IMR-90 (cell line): ENCODE results near the gene SSBP2.
"Not testable (repeated sequence)": the region's sequence is repeated elsewhere in the genome, so short reads cannot be mapped to it uniquely, and the experiment has no call there.

Experiments
- CEBPB ChIP-seq: IDR thresholded peaks from 2 replicates; pipeline ENCODE4 v1.6.1; 2012; ENCODE audit warnings: low read depth, low read length, improper control_type of control experiment
- CTCF ChIP-seq: conservative IDR thresholded peaks from 2 replicates; pipeline ENCODE4 v1.5.1; 2012; ENCODE audit warnings: mild to moderate bottlenecking, low read depth, low read length, improper control_type of control experiment
- MAZ ChIP-seq: IDR thresholded peaks from 2 replicates; pipeline ENCODE4 v1.6.1; 2012; ENCODE audit warnings: low read depth, mild to moderate bottlenecking, low read length, improper control_type of control experiment, moderate library complexity, borderline replicate concordance
- MXI1 ChIP-seq: IDR thresholded peaks from 2 replicates; pipeline ENCODE4 v1.6.1; 2012; ENCODE audit warnings: low read depth, mild to moderate bottlenecking, low read length, moderate library complexity, borderline replicate concordance
- NFE2L2 ChIP-seq: fragments of 150-350 bp; IDR thresholded peaks from 2 replicates; pipeline ENCODE4 v1.6.1; 2016; ENCODE audit warnings: low read depth, mild to moderate bottlenecking, low read length
- POLR2A ChIP-seq: IDR thresholded peaks from 2 replicates; pipeline ENCODE4 v1.6.1; 2012; ENCODE audit warnings: mild to moderate bottlenecking, low read depth, low read length
- SMC3 ChIP-seq: fragments of 150-350 bp; IDR thresholded peaks from 2 replicates; pipeline ENCODE4 v1.6.1; 2016; ENCODE audit warnings: low read depth, mild to moderate bottlenecking, antibody characterized with exemption, low read length, moderate library complexity
- USF2 ChIP-seq: fragments of 150-350 bp; IDR thresholded peaks from 2 replicates; pipeline ENCODE4 v1.6.1; 2017; ENCODE audit warnings: mild to moderate bottlenecking, antibody characterized with exemption, low read length, low read depth

- not testable (repeated sequence) for TF ChIP-seq CTCF, NFE2L2, USF2, POLR2A, CEBPB, MXI1, SMC3, MAZ
Observed at GRCh38 chr5:81503602-81504001, 247.3 kb downstream of the SSBP2 start.
